GM21825 (cell line): Measurements from ENCODE around the gene P4HB.
A peak's percentile ranks its signal among the peaks of the same experiment; 100 is the strongest.

Source experiments
- ATAC-seq: cut with Tn5 transposase; IDR thresholded peaks from one replicate; pipeline ENCODE4 v1.9.1; 2021; ENCODE audit warnings: mild to moderate bottlenecking, moderate library complexity; ENCODE audit not compliant: unreplicated experiment

P4HB gene

GRCh38 chr17:81898029-81898866, 37.9 kb upstream of the P4HB start:
- ATAC-seq, result no peak

GRCh38 chr17:81895400-81895799, 35.1 kb upstream of the P4HB start:
- ATAC-seq, result no peak

- ATAC-seq, result no peak
Measured at GRCh38 chr17:81891303-81891552, 30.9 kb upstream of the P4HB start.

GRCh38 chr17:81890447-81891302, 30.3 kb upstream of the P4HB start:
- no peak for ATAC-seq

GRCh38 chr17:81889602-81890001, 29.3 kb upstream of the P4HB start:
- ATAC-seq, result no peak

GRCh38 chr17:81888988-81889595, 28.8 kb upstream of the P4HB start:
- no peak for ATAC-seq

GRCh38 chr17:81888105-81888987, 28.0 kb upstream of the P4HB start:
- no peak for ATAC-seq

- ATAC-seq, result no peak
Measured at GRCh38 chr17:81885869-81886548, 25.7 kb upstream of the P4HB start.

GRCh38 chr17:81885454-81885853, 25.1 kb upstream of the P4HB start:
- ATAC-seq, result no peak

GRCh38 chr17:81884968-81885367, 24.6 kb upstream of the P4HB start:
- no peak for ATAC-seq

- no peak for ATAC-seq
Measured at GRCh38 chr17:81884520-81884919, 24.2 kb upstream of the P4HB start.

GRCh38 chr17:81879121-81879520, 18.8 kb upstream of the P4HB start:
- ATAC-seq, result no peak

GRCh38 chr17:81878294-81878693, 18.0 kb upstream of the P4HB start:
- ATAC-seq, result no peak

- ATAC-seq, result no peak
Measured at GRCh38 chr17:81877569-81877968, 17.2 kb upstream of the P4HB start.

- ATAC-seq, result peak; percentile 16
Measured at GRCh38 chr17:81871387-81872230, 11.3 kb upstream of the P4HB start.

- ATAC-seq, result peak; percentile 35
Measured at GRCh38 chr17:81870981-81871386, 10.6 kb upstream of the P4HB start, which contains the start of gene ARHGDIA. Gene ARHGDIA (minus strand): TSS chr17:81871337. CDS start chr17:81869930, 1,407 bp downstream.

- peak; percentile 11 for ATAC-seq
Measured at GRCh38 chr17:81870131-81870980, 10.0 kb upstream of the P4HB start.
